ENCODE results near the gene THSD4. TPM values are rescaled to one million over a fixed set of nuclear protein-coding genes. Genes with fewer than 3 reads are reported as not detected.
A peak's percentile ranks its signal among the peaks of the same experiment; 100 is the strongest.

Gene THSD4
- total and polyA plus RNA-seq, 2 of the 4 experiments (the other 2 are of a cell fraction): 25.5 to 31.1 TPM

- Histone ChIP-seq H3K9ac (ENCODE audit: low read depth, low read length) (no peak overlapping the region), H3K4me2 (ENCODE audit: low read depth, low read length) (no peak overlapping the region), H3K18ac (ENCODE audit: low read depth, low read length) (no peak overlapping the region), H3K9me3 (ENCODE audit: control insufficient read depth, insufficient read depth, low read length) (no peaks in the 10 kb centered on the region), H3K23ac (ENCODE audit: low read depth, low read length) (no peak overlapping the region), H3K4me3 (ENCODE audit: insufficient read depth, low read depth, low read length) (no peak overlapping the region), H3K4ac (ENCODE audit: low read depth, low read length) (no peak overlapping the region), H2BK5ac (ENCODE audit: low read depth, low read length, poor library complexity, severe bottlenecking) (no peak overlapping the region), H3K27ac (ENCODE audit: insufficient read depth, low read length) (no peak overlapping the region), H2BK20ac (ENCODE audit: low read depth, low read length) (0 out of 2 replicates have a peak overlapping the region, but pooled peaks have one; percentile 29), H4K91ac (ENCODE audit: insufficient read depth, low read depth, low read length) (no peak overlapping the region), H2AK5ac (ENCODE audit: low read depth, low read length) (peak overlapping the region; percentile 48; the same call in 1 of the 2 replicates), H3K56ac (ENCODE audit: extremely low read depth, insufficient read depth, low read length) (no peak overlapping the region), H4K20me1 (ENCODE audit: insufficient read depth, low read length) (no peaks in the 10 kb centered on the region), H4K8ac (ENCODE audit: low read depth in 2 of 2, low read length in 2 of 2) (no peak overlapping the region), H3K27me3 (ENCODE audit: control insufficient read depth, insufficient read depth, low read length) (no peaks in the 10 kb centered on the region), H2AK9ac (replicated peaks; ENCODE audit: low read depth, low read length, poor library complexity) (no peak overlapping the region), H2BK120ac (ENCODE audit: low read depth, low read length) (no peak overlapping the region), H4K5ac (ENCODE audit: low read depth, low read length) (no peak overlapping the region; the same call in 1 of the 2 replicates), H2AFZ (replicated peaks; ENCODE audit: low read length, poor library complexity) (peak overlapping the region; percentile 0), H3K14ac (replicated peaks; ENCODE audit: low read depth, low read length) (0 out of 2 replicates have a peak overlapping the region, but pooled peaks have one; percentile 30), H3K9me1 (ENCODE audit: insufficient read depth, low read length) (peaks cover 5% of the 10 kb centered on the region; the same call in 1 of the 2 replicates), H3K79me1 (ENCODE audit: low read depth in 1 of 2, low read length in 2 of 2) (no peaks in the 10 kb centered on the region), H2BK15ac (ENCODE audit: low read depth, low read length) (no peak overlapping the region), H3K36me3 (ENCODE audit: control insufficient read depth, insufficient read depth, low read length) (no peaks in the 10 kb centered on the region), H3K4me1 (ENCODE audit: control insufficient read depth, insufficient read depth, low read length) (peaks cover 15% of the 10 kb centered on the region)
- ChIA-PET POLR2A (ENCODE audit: unreplicated experiment) (no interaction called here), CTCF (interaction anchor here (1.6 kb wide), 1 partner anchor 54 kb away, joined by 5 read pairs; no protein-coding TSS in a partner anchor)
- in situ Hi-C loops (cut with MboI; ENCODE audit: low sequenced_read_pairs): loop anchor here (5.0 to 10.0 kb wide), 3 partner anchors 359 to 832 kb away; no protein-coding TSS in a partner anchor
- no TSS peak for BruUV-seq (replicated peaks)
- dilution Hi-C loops (cut with HindIII; ENCODE audit: low sequenced_read_pairs, unreplicated experiment): no loop called here
- intact Hi-C loops (cut with micrococcal nuclease): loop anchor here (1.0 to 10.0 kb wide), 2 partner anchors 350 to 912 kb away; partner anchors contain the start of genes LRRC49 and THAP10
- no CpG with 5 or more reads among the region's 7 CpGs for WGBS, 2 experiments (ENCODE audit: extremely low coverage in 2 of 2, insufficient read length in 1 of 2)
- TF ChIP-seq MAZ (IDR thresholded peaks at IDR 0.05; ENCODE audit: borderline replicate concordance, low read depth, low read length) (no peak), MAFK (IDR thresholded peaks at IDR 0.05; ENCODE audit: low read depth, low read length) (peak; percentile 94), FOS (IDR thresholded peaks at IDR 0.05; ENCODE audit: low read depth, low read length) (0 out of 2 replicates have a peak, but pooled peaks have one; percentile 31), NFE2L2 (IDR thresholded peaks at IDR 0.05; ENCODE audit: low read depth, low read length) (0 out of 2 replicates have a peak, but pooled peaks have one; percentile 17), RFX5 (IDR thresholded peaks at IDR 0.05; ENCODE audit: low read depth, low read length) (no peak)
- peak; percentile 51 for ATAC-seq (ENCODE audit: low read depth)
- peak; percentile 69 for DNase-seq
Observed at GRCh38 chr15:71806452-71806931, 691.2 kb downstream of the THSD4 start.

Data from IMR-90 (cell line).